Activated effector memory CD4-positive, alpha-beta T cell treated with Interleukin-2 at 50 U/mL for 16 hours (primary cell): ENCODE results near the gene PPIP5K2.
"Not testable (repeated sequence)": the region's sequence is repeated elsewhere in the genome, so short reads cannot be mapped to it uniquely, and the experiment has no call there.

ENCODE experiments used
- DNase-seq: peaks from one replicate; pipeline ENCODE4 v3.0.0-alpha.2; 2020

The PPIP5K2 gene

GRCh38 chr5:103210952-103211351 is 90.9 kb downstream of the PPIP5K2 start:
- DNase-seq: no peak

GRCh38 chr5:103211576-103212561 is 91.8 kb downstream of the PPIP5K2 start:
- DNase-seq: no peak

GRCh38 chr5:103216137-103216536 is 96.0 kb downstream of the PPIP5K2 start:
- DNase-seq: no peak

GRCh38 chr5:103216697-103217096 is 96.6 kb downstream of the PPIP5K2 start:
- DNase-seq: no peak

GRCh38 chr5:103217101-103217500 is 97.0 kb downstream of the PPIP5K2 start:
- DNase-seq: no peak

- DNase-seq: no peak
Measured at GRCh38 chr5:103218164-103218563, 98.1 kb downstream of the PPIP5K2 start.

- DNase-seq: not testable (repeated sequence)
Measured at GRCh38 chr5:103219074-103219473, 99.0 kb downstream of the PPIP5K2 start.

- DNase-seq: no peak
Measured at GRCh38 chr5:103223031-103223955, 103.2 kb downstream of the PPIP5K2 start.

- DNase-seq: no peak
Measured at GRCh38 chr5:103224118-103224893, 104.2 kb downstream of the PPIP5K2 start.

GRCh38 chr5:103224894-103225246 is 104.8 kb downstream of the PPIP5K2 start:
- no peak for DNase-seq

- no peak for DNase-seq
Measured at GRCh38 chr5:103228061-103228460, 108.0 kb downstream of the PPIP5K2 start.

- no peak for DNase-seq
Measured at GRCh38 chr5:103228588-103228987, 108.5 kb downstream of the PPIP5K2 start.

- DNase-seq: no peak
Measured at GRCh38 chr5:103232393-103232999, 112.4 kb downstream of the PPIP5K2 start.

- no peak for DNase-seq
Measured at GRCh38 chr5:103234239-103234975, 114.3 kb downstream of the PPIP5K2 start.

GRCh38 chr5:103235891-103236290 is 115.8 kb downstream of the PPIP5K2 start:
- DNase-seq: no peak

- DNase-seq: no peak
Measured at GRCh38 chr5:103237778-103238177, 117.7 kb downstream of the PPIP5K2 start.

GRCh38 chr5:103243665-103244064 is 123.6 kb downstream of the PPIP5K2 start:
- no peak for DNase-seq

- no peak for DNase-seq
Measured at GRCh38 chr5:103244398-103244797, 124.3 kb downstream of the PPIP5K2 start.

GRCh38 chr5:103245761-103246160 is 125.7 kb downstream of the PPIP5K2 start:
- DNase-seq: no peak

- DNase-seq: no peak
Measured at GRCh38 chr5:103247118-103247517, 127.0 kb downstream of the PPIP5K2 start.

GRCh38 chr5:103249068-103249467 is 129.0 kb downstream of the PPIP5K2 start:
- DNase-seq: no peak

- no peak for DNase-seq
Measured at GRCh38 chr5:103254921-103255320, 134.8 kb downstream of the PPIP5K2 start.
